SK-N-SH treated with all-trans-retinoic acid at 6 μM for 48 hours (cell line): ENCODE results near the gene STK11.

ENCODE experiments used
- CREB5 ChIP-seq: fragments of 250-450 bp; sonication (Bioruptor Pico); IDR thresholded peaks from 2 replicates; pipeline ENCODE4 v1.5.1; 2020; ENCODE audit warnings: low read depth, mild to moderate bottlenecking, moderate library complexity
- CSRNP3 ChIP-seq: fragments of 250-450 bp; sonication (Bioruptor Pico); IDR thresholded peaks from 2 replicates; pipeline ENCODE4 v1.5.1; 2021; ENCODE audit warnings: mild to moderate bottlenecking, moderate library complexity
- PATZ1 ChIP-seq: fragments of 250-450 bp; sonication (Bioruptor Pico); IDR thresholded peaks from 2 replicates; pipeline ENCODE4 v1.8.0; 2020; ENCODE audit warnings: mild to moderate bottlenecking, moderate library complexity, borderline replicate concordance
- PPARA ChIP-seq: fragments of 250-450 bp; sonication (Bioruptor Pico); IDR thresholded peaks from 2 replicates; pipeline ENCODE4 v1.5.0; 2020; ENCODE audit warnings: mild to moderate bottlenecking, borderline replicate concordance
- RARB ChIP-seq: fragments of 250-450 bp; sonication (Bioruptor Pico); IDR thresholded peaks from 2 replicates; pipeline ENCODE4 v1.8.0; 2021; ENCODE audit warnings: mild to moderate bottlenecking, moderate library complexity
- ZC3H10 ChIP-seq: fragments of 250-450 bp; sonication (Bioruptor Pico); IDR thresholded peaks from 2 replicates; pipeline ENCODE4 v1.5.1; 2021; ENCODE audit warnings: mild to moderate bottlenecking, moderate library complexity
- ZFP30 ChIP-seq: fragments of 450-650 bp; formaldehyde crosslinking; IDR thresholded peaks from 2 replicates; pipeline ENCODE4 v1.5.0; 2022; ENCODE audit warnings: mild to moderate bottlenecking, moderate library complexity
- ZNF70 ChIP-seq: fragments of 450-650 bp; formaldehyde crosslinking; IDR thresholded peaks from 2 replicates; pipeline ENCODE4 v1.5.0; 2020; ENCODE audit warnings: mild to moderate bottlenecking, moderate library complexity
- ZNF8 ChIP-seq: fragments of 450-650 bp; formaldehyde crosslinking; IDR thresholded peaks from 2 replicates; pipeline ENCODE4 v1.5.0; 2020; ENCODE audit warnings: mild to moderate bottlenecking, moderate library complexity

GRCh38 chr19:1262623-1263123 lies 57.1 kb downstream of the STK11 start:
- no peak for TF ChIP-seq PATZ1 (CRISPR knock-in tag)
- no peak for TF ChIP-seq ZC3H10 (CRISPR knock-in tag)
- no peak for TF ChIP-seq ZFP30
- no peak for TF ChIP-seq ZNF8 (CRISPR knock-in tag)
- TF ChIP-seq CSRNP3: no peak
- no peak for TF ChIP-seq PPARA (CRISPR knock-in tag)
- no peak for TF ChIP-seq ZNF70
- TF ChIP-seq CREB5 (CRISPR knock-in tag): no peak
- TF ChIP-seq RARB (CRISPR knock-in tag): no peak
